ENCODE measurements around the gene RUNX3. TPM values are rescaled to one million over a fixed set of nuclear protein-coding genes. Genes with fewer than 3 reads are reported as not detected.

The RUNX3 gene
- total and polyA plus RNA-seq, 2 donors (not counting 1 experiment from before 2014, with no cell fraction given), result 86.0 to 127 TPM

GRCh38 chr1:24915816-24916602 is 14.1 kb downstream of the RUNX3 start:
- 57% methylated on average over 18 of the region's 21 CpGs for WGBS (ENCODE audit: insufficient coverage)
- TF ChIP-seq, protein P1, sequence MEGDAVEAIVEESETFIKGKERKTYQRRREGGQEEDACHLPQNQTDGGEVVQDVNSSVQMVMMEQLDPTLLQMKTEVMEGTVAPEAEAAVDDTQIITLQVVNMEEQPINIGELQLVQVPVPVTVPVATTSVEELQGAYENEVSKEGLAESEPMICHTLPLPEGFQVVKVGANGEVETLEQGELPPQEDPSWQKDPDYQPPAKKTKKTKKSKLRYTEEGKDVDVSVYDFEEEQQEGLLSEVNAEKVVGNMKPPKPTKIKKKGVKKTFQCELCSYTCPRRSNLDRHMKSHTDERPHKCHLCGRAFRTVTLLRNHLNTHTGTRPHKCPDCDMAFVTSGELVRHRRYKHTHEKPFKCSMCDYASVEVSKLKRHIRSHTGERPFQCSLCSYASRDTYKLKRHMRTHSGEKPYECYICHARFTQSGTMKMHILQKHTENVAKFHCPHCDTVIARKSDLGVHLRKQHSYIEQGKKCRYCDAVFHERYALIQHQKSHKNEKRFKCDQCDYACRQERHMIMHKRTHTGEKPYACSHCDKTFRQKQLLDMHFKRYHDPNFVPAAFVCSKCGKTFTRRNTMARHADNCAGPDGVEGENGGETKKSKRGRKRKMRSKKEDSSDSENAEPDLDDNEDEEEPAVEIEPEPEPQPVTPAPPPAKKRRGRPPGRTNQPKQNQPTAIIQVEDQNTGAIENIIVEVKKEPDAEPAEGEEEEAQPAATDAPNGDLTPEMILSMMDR (IDR thresholded peaks at IDR 0.05), result no peak
- no peak for TF ChIP-seq EZH2 (IDR thresholded peaks at IDR 0.05; ENCODE audit: borderline replicate concordance, insufficient read depth, low read depth, low read length, poor library complexity, severe bottlenecking)
- ChIA-PET CTCF (interaction anchor here (0.5 kb wide), 1 partner anchor 51 kb away, joined by 3 read pairs; no protein-coding TSS in a partner anchor), POLR2A (interaction anchor here (1.2 kb wide), 1 partner anchor 12 kb away, joined by 4 read pairs; no protein-coding TSS in a partner anchor)
- H3K4me3 ChIP-seq (ENCODE audit: control extremely low read depth in 1 of 5, extremely low read depth in 1 of 5, insufficient read depth in 1 of 5, low read depth in 2 of 5, low read length in 4 of 5), result no peak overlapping the region
- peak overlapping the region in 1 of 2 donors; percentile 42 for H3K27ac ChIP-seq (ENCODE audit: low read length in 2 of 2)
- intact Hi-C loops (cut with micrococcal nuclease), result no loop called here
- no peak for DNase-seq
- H3K27ac Mint-ChIP-seq, result peak overlapping the region; percentile 57
- no peaks in the 10 kb centered on the region for H3K27me3 ChIP-seq (replicated peaks in 1 of 4; ENCODE audit: control extremely low read depth in 1 of 4, control insufficient read depth in 3 of 4, insufficient read depth in 4 of 4, low read length in 3 of 4)
- H3K9me3 Mint-ChIP-seq (ENCODE audit: insufficient read depth), result no peaks in the 10 kb centered on the region
- H3K9ac ChIP-seq (ENCODE audit: low read length), result no peak overlapping the region
- H3K9me3 ChIP-seq (ENCODE audit: control extremely low read depth in 1 of 3, control insufficient read depth in 2 of 3, insufficient read depth in 1 of 3, low read length in 2 of 3), result no peaks in the 10 kb centered on the region
- peaks cover 98% of the 10 kb centered on the region for H3K79me2 ChIP-seq (ENCODE audit: control insufficient read depth, insufficient read depth, low read length)
- H2AFZ ChIP-seq (ENCODE audit: insufficient read depth, low read depth, low read length, poor library complexity, severe bottlenecking), result no peak overlapping the region
- ATAC-seq (ENCODE audit: low read depth), result peak; percentile 47
- H4K20me1 ChIP-seq (ENCODE audit: control insufficient read depth, insufficient read depth, low read length, poor library complexity, severe bottlenecking), result peaks cover 100% of the 10 kb centered on the region
- peaks cover 9 to 27% of the 10 kb centered on the region in 2 donors for H3K4me1 ChIP-seq (ENCODE audit: control insufficient read depth in 2 of 2, insufficient read depth in 2 of 2, low read length in 2 of 2)
- H3K4me3 Mint-ChIP-seq, result peak overlapping the region; percentile 26
- H3K4me2 ChIP-seq (replicated peaks; ENCODE audit: low read depth, low read length, poor library complexity, severe bottlenecking), result peak overlapping the region; percentile 27
- no peaks in the 10 kb centered on the region for H3K27me3 Mint-ChIP-seq
- peaks cover 1 to 91% of the 10 kb centered on the region in 2 experiments for H3K36me3 ChIP-seq (replicated peaks in 1 of 2; ENCODE audit: control extremely low read depth in 1 of 2, control insufficient read depth in 1 of 2, extremely low read depth in 1 of 2, insufficient read depth in 2 of 2, low read length in 1 of 2)
- peaks cover 46% of the 10 kb centered on the region for H3K4me1 Mint-ChIP-seq
